Dermis microvascular lymphatic vessel endothelial cell (primary cell): Measurements from ENCODE around the gene VPS52. TPM values are rescaled to one million over a fixed set of nuclear protein-coding genes. Genes with fewer than 3 reads are reported as not detected.

Source experiments
- total RNA-seq: library from RNA; depleted of rRNA; stranded (reverse); fragments of >200 nt; gene quantifications from 2 replicates; pipeline ENCODE4 v1.2.1, GENCODE V29; 2014

VPS52 gene
- total RNA-seq, 1 donor from 2014 or later = 25.0 TPM

Other genes with a start within 250 kb of the VPS52 start
- gene HLA-DPA1, start 198.2 kb downstream of the VPS52 start, total RNA-seq = 3.2 and 6.3 TPM in 2 replicates
- 10.9 and 13.4 TPM in 2 replicates for gene HLA-DPB1, start 195.9 kb downstream of the VPS52 start, total RNA-seq
- under 0.01 and 0.38 TPM in 2 replicates for gene COL11A2, start 79.4 kb downstream of the VPS52 start, total RNA-seq
- gene RXRB, start 71.2 kb downstream of the VPS52 start, total RNA-seq = 18.7 and 26.0 TPM in 2 replicates
- gene SLC39A7, start 71.0 kb downstream of the VPS52 start, total RNA-seq = 83.1 and 112 TPM in 2 replicates
- 7.7 and 11.5 TPM in 2 replicates for gene HSD17B8, start 67.2 kb downstream of the VPS52 start, total RNA-seq
- gene RING1, start 63.4 kb downstream of the VPS52 start, total RNA-seq = 17.1 and 26.6 TPM in 2 replicates
- 3,127 and 3,683 TPM in 2 replicates for gene RPS18, start 199 bp upstream of the VPS52 start, total RNA-seq
- gene B3GALT4, start 5.2 kb upstream of the VPS52 start, total RNA-seq = 2.9 and 3.0 TPM in 2 replicates
- 57.0 and 66.6 TPM in 2 replicates for gene WDR46, start 17.4 kb upstream of the VPS52 start, total RNA-seq
- gene PFDN6, start 17.7 kb upstream of the VPS52 start, total RNA-seq = 21.0 and 31.5 TPM in 2 replicates
- 33.2 and 65.0 TPM in 2 replicates for gene RGL2, start 27.1 kb upstream of the VPS52 start, total RNA-seq
- gene TAPBP, start 42.2 kb upstream of the VPS52 start, total RNA-seq = 47.5 and 102 TPM in 2 replicates
- 10.9 and 17.2 TPM in 2 replicates for gene ZBTB22, start 45.9 kb upstream of the VPS52 start, total RNA-seq
- gene DAXX, start 51.1 kb upstream of the VPS52 start, total RNA-seq = 30.1 and 42.2 TPM in 2 replicates
- gene KIFC1, start 119.9 kb upstream of the VPS52 start, total RNA-seq = 9.9 and 16.7 TPM in 2 replicates
- 6.5 and 13.4 TPM in 2 replicates for gene PHF1, start 139.1 kb upstream of the VPS52 start, total RNA-seq
- gene CUTA, start 146.2 kb upstream of the VPS52 start, total RNA-seq = 43.8 and 72.3 TPM in 2 replicates
- 1.4 and 2.8 TPM in 2 replicates for gene SYNGAP1, start 148.2 kb upstream of the VPS52 start, total RNA-seq
- gene ZBTB9, start 182.7 kb upstream of the VPS52 start, total RNA-seq = 3.9 and 6.7 TPM in 2 replicates